Left forelimb (tissue), 1 donor: Measurements from ENCODE around the gene CCM2.
A peak's percentile ranks its signal among the peaks of the same experiment; 100 is the strongest.

ENCODE experiments used
- DNase-seq: peaks from one replicate; pipeline ENCODE4 v3.0.0-alpha.2; 2018; ENCODE audit warnings: low spot score

Gene CCM2

DNA sequence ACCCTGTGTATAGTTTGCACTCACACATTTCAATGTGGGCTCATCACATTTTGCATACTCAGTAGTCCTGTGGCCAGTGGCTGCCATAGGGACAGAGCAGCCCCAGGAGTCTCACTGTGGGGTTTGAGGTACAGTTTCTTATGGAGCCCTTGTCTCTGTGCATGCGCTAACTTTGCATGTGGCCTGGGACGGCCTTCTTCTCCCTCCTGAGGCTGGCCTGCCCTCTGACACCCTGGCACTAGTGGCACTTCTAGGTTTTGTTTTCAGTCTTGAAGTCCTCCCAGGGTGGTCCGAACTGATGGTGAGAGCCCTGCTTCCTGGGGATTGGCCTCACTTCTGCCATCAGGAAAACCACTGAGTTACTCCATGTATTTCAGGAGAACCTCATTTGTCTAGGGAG, 67.6 kb downstream of the CCM2 start:
- no peak for DNase-seq

DNA sequence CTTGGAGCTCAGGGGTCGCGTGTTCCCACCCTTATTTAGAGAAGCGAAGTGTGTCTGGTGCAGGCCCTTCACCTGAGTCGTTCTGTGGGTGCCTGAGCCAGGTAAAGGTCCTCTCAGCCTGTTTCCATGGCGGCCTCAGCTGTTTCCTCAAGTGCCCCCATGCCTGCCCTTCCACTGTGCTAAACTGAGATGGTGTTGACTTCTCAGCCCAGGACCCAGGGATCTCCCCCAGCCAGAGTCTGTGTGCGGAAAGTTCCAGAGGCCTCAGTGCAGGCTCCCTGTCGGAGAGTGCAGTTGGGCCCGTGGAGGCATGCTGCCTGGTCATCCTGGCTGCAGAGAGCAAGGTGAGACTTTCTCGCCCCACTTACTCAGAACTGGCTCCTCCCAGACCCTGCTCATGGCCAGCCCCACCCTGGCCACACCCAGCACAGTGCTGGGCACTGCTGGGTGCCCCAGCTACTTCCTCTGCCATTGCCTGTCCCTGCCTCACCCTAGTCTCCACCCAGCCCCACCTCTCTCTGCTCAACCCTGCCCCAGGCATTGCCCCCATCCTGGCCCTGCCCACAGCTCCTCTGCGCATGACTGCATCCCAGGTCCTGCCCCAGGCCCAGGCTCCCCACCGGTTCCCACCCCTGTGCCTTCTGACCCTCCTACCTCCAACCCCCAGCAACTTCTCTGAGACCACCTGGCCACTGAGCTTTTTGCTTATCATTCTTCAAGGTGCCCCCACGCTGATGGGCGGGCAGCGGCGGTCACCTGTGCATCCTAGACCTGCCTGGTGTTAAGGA, 68.4 kb downstream of the CCM2 start:
- DNase-seq, result no peak

DNA sequence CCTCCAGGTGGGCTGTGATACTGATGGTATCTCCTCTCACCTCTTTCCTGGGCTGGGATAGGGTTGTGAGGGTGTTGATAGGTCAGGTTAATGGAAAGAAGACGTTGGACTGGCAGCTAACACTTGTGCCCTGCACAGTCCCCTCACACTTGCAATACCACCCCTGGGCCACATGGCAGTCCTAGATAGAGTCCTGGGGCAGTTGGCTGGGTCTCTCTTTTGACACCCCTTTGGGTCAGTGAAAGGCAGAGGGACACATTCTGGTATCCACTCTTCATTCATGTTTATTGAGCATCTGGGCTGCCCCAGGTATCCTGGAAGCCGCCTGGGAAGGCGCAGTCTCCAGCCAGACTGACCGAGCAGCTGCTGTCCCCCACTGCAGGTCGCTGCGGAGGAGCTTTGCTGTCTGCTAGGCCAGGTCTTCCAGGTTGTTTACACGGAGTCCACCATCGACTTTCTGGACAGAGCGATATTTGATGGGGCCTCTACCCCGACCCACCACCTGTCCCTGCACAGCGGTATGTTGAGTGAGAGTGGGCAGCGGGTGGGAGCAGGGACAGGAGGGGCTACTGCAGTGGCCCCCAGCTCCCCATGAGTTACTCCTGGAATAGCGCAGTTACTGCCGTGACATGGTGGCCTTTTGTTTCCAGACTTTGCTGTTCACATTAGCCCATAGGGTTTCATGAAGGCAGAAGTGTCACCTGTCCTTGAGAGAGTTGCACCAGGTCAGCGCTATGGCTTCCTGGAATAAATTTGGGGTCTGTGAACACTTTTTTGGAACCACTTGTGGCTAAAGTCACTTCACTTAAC, 69.6 kb downstream of the CCM2 start:
- DNase-seq, result no peak

DNA sequence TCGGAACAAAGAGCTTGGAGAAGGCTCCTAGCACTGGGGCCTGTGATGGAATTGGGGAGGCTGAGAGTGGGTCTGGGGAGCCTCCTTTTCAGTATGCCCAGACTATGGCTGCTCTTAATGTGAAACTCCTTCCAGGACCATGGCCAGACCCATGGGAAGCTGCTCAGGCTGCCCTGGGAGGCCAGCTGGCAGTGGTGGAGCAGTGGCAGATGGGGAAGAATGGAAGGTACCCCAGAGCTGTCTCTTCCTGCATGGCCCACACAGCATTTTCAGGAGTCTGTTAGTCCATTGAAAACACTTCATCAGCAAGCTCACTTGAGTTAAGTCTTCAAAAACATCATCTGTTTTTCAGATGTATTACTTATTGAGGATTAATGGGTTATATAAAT, 70.2 kb downstream of the CCM2 start:
- DNase-seq, result no peak

DNA sequence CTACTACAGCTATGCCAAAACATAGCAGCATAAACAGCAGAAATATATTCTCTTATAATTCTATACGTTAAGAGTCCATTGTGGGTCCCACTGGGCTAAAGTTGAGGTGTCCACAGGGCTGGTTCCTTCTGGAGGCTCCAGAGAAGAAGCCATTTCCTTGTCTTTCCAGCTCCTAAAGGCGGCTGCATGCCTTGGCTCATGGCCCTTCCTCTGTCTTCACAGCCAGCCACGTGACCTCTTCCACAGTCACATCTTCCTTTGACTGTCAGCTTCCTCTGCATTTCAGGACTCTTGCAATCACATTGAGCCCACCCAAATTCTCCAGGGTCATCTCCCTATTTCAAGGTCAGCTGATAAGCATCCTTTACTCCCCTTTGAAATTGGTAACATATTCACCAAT, 71.5 kb downstream of the CCM2 start:
- no peak for DNase-seq

DNA sequence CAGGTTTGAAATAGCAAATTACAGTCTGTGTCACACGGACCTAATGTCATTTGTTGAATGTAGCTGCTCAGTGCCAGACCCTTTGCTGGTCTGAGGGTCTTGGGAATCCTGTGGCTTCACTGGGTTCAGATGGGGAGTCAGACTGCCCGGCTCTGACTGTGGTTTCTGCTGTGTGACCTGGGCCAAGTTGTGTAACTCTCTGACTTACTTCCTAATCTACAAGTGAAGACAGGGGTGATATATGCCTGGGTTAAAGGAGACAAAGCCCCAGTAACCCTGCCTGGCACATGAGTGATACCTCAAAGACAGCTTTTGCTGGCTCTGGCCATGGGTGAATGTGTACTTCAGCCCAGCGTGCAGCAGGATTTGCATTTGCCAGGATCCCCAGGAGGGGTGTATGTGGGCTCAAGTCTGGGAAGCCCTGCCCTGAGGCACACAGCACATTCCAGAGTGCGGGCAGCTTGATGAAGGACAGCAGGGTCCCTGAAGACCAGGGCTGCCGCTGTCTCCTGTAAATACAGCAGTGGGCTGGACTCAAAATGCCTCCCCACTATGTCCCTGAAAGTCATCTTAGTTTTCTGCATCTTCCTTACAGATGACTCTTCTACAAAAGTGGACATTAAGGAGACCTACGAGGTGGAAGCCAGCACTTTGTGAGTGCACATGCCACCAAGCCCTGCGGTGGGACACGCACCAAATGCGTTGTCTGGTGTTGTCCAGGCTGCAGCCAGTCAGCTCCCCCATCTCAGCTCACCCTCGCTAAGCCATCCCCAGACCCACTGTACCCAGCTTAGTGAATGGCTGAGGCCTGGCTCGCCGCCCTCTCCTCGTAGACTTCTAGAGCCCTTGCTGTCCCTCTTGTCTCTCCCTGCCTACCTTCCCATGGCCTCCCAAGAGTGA, 72.4 kb downstream of the CCM2 start:
- no peak for DNase-seq

DNA sequence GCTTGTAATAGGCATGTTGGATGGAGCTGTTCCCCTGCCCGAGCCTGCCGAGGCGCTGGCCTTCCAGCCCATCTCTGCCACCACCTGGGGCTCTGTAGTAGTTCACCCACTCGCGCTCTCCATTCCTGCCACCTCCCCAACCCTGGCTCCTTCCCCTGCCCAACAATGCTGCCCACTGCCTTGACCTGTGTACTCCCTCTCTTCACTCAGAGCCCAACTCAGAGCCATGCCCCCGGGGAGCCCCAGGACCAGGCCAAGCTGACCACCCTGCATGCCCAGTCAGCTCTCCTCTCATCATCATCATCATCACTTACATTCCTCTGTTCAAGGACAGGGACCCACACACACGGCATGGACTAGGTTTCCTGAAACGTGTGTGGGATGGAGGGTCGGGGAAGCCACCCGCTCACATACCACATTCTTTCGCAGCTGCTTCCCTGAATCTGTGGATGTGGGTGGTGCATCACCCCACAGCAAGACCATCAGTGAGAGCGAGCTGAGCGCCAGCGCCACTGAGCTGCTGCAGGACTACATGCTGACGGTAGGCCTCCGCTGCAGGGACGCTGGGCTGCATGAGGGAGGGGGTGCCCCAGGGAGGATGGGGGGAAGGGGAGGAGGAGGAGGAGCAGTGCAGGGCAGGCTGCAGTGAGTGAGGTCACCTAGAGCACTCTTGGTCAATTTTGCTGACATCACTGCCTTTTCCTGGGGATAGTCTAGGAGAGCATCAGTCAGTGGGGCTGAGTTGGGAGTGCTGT, 73.2 kb downstream of the CCM2 start:
- no peak for DNase-seq

DNA sequence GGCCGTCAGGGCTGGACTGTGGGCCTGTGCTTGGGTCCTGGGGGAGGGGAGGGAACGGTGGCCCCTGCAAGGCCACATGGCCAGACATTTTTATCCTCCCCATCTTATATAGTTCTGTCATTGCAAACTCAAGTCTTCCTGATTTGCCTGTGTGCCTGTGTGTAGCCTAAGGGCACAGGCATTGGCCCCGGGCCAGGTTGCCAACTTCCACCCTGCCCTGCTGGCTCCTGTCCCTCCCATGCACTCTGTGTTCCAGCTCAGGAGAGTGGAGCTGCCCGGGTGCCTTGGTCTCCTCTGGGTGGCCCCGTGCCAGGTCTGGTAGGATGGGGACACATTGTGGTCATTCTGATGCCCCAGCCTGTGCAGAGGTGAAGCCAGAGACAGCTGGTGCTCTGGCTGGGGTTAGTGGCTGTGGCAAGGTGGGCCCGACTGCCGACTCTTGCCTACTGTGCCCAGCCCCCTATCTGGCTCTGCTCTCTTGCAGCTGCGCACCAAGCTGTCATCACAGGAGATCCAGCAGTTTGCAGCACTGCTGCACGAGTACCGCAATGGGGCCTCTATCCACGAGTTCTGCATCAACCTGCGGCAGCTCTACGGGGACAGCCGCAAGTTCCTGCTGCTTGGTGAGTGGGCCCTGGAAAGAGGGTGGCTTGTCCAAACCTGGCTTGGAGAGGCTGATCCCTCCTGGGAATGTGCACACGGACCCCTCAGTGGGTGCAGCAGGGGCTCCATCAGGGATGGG, 74.0 kb downstream of the CCM2 start:
- DNase-seq, result no peak

DNA sequence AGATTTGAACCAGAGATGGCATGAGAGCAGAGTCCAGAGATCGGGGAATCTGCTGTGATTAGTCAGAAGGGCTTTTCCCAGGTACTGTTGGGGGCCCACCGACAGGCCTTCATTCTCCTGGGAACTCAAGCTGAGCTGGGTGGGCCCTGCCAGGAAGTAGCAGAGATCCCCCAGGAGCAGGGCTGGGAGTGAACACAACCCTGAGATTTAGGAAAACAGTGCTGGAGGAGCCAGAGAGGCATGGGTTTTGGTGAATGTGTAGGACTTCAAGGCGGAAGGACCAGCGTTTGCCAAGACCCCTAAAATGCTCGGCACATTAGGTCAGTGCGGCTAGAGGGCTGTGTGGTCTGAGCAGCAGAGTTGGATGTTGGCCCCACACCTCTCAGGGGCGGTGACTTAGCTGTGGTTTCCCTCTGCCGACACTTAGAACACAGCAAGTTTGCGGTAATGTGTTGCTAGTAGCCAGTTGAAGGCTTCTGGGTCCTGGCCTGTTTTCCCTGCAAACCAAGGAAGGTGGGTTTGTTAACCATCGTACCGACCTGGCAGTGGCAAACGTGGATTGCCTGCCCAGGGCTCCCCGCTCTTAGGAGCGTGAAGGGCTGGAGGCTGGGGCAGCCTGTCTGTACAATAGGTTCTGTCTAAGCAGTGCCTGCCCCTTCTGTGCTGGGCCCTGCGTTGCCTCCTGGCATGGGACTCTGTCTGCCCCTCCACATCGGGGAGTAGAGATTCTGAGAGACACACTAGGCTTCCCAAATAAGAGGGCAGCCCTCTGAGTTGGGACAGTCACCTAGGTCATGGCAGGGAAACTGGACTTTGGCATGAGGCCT, 74.7 kb downstream of the CCM2 start:
- DNase-seq, result no peak

DNA sequence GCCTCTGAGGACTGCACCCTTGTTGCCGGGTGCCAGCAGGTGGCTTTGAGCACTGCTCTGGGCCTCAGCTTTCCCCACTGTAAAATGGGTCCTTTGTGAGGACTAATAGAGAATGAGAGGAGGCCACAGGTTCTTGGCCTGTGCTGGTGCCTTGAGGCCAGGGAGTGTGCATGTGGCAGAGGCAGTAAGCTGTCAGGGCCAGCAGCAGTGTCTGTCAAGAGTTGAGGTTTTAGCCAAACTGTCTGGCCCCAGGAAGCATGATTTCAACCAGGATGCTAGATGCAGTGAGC, 75.3 kb downstream of the CCM2 start:
- no peak for DNase-seq

DNA sequence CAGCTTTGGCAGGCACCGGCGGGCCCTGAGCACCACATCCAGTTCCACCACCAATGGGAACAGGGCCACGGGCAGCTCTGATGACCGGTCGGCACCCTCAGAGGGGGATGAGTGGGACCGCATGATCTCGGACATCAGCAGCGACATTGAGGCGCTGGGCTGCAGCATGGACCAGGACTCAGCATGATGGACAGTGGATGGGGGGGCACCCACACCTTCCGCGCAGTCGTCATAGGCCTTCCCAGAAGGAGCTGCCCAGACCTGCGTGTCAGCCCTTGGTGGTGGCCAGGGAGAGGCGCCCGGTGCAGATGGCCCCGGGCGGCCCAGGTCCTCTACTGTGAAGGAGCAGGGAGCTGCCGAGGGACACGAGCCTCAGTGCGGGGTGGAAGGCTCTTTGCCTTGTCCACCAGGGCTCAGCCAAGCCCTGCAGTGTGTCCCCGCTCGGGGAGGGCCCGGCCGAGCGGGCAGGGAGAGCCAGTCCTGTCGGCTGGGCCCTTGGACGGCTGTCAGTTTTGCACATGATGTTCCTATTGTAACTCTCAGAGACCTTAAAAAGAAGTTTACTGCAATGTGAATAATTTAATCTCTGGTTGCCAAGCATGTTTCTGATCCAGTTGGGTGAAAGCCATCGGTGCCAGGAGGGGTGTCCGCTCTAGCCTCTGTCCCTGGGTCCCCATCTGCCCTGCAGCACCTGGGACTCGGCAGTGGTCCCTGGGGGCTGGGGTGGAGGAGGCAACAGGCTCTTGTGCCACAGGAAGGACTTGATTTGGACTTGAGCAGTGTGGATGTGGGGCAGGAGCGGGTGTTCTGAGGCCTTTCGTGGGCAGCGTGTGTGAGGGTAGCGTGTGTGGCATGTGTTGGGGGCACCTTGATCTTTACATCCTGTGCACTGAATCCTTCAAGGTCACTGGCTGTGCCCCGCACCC, 76.1 kb downstream of the CCM2 start:
- no peak for DNase-seq

DNA sequence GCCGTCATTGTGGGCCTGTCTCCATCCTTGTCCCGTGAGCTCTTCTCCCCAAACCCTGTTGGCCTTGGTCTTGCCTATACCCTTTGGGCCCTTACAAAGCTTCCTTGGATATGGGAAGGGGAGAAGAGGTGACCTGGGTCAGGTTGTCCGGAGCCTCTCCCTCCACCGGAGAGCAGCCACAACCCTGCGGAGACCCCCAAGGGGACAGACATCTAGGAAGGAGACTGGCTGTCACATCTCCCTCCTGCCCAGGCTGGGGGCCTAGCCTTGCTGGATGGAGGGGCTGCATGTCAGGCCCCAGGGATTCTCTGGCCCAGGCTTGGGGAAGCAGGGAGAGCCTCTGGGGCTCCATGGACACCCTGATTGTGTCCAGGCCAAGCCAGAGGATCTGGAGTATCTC, 76.9 kb downstream of the CCM2 start:
- DNase-seq, result no peak

DNA sequence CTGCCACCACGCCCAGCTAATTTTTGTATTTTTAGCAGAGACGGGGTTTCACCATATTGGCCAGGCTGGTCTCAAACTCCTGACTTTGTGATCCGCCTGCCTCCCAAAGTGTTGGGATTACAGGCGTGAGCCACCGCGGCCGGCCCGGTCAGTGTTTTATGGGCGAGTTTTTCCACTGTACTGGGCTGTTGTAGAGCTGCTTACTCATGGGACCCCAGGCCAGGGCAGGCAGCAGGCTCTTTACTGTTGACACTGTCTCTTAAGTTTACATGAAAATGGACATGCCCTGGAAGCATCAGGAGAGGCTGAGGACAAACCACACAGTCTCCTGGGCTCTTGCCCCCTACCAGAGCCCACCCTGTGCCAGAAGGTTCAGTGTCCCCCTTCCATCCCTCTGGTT, 77.6 kb downstream of the CCM2 start:
- no peak for DNase-seq

DNA sequence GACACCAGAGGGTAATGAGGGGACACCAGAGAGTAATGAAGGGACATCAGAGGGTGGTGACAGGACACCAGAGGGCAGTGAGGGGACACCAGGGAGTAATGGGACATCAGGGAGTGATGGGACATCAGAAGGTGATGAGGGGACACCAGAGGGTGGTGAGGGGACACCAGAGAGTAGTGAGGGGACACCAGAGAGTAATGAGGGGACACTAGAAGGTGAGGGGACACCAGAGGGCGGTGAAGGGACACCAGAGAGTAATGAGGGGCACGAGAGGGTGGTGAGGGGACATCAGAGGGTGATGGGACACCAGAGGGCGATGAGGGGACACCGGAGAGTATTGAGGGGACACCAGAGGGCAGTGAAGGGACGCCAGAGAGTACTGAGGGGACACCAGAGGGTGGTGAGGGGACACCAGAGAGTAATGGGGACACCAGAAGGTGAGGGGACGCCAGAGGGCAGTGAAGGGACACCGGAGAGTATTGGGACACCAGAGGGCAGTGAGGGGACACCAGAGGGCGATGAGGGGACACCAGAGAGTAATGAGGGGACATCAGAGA, 78.2 kb downstream of the CCM2 start:
- peak; percentile 55 for DNase-seq

DNA sequence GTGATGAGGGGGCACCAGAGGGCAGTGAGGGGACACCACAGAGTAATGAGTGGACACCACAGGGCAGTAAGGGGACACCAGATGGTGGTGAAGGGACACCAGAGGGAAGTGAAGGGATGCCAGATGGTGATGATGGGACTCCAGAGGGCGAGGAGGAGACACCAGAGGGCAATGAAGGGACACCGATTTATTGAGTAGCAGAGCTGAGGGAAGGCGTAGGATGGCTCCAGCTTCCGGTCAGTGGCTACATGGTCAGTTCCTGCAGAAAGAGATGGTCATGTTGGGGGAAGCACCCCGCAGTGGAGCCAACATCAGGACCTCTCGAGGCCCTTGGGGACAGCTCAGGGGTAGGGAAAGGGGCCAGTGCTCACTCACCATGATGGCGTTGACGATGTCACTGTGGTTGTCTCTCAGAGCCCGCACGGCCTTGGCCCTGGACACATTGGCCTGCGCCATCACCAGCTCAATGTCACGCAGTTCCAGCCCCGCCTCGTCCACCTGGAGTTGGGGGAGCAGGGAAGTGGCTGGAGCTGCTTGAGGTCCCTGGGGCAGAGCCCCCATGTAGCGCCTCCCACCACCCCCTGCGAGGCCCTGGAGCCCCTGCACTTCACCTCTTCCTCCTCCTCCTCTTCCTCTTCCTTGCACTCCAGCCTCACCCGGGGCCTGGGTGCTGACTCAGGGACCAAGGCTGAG, 80.4 kb downstream of the CCM2 start:
- DNase-seq, result peak; percentile 41

DNA sequence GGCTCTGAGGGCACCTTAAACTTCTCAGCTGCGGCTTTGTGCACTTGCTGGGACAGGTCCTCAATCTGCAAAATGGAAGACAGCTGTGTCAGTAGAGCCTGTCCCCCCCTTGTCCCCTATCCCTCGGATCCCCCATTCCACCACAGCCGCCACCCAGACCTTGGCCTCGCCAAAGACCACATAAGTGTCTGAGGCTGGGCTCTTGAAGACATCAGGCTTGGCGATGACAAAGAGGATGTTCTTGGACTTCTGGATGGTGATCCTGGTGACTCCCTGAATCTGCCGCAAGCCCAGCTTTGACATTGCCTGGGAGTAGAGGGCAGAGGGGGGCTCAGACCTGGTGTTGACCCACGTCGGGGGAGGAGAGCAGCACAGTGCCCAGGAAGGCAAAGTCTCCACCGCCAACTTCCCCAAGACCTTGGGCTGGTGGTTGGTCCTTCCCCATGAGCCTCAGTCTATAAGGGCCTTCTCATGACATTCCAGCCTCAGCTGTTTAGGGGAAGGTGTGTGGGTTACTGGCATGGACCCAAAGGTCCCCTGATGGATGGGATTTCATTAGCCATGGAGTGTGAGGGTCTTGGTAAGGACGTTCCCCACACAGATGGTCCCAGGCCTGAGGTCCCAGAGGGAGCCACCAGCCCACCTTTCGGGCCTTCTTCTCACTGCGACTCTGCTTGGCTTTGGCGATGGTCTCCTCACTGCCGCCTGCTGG, 81.1 kb downstream of the CCM2 start:
- DNase-seq, result peak; percentile 45

DNA sequence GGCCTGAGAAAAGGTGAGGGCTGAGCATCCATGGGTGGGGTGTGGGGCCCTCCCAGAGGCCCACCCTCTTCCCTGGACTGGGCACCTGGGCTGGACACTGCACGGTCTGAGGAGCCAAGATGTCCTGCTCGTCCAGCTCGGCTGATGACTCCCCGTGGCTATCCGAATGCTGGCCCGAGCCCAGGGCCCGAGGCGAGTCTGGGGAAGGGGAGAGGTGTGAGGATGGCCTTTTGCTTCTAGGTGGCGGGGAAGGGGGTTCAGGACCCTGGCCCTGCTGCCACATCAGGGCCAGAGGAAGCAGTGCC, 81.6 kb downstream of the CCM2 start:
- DNase-seq, result no peak
